ENCODE measurements around the gene C3orf33.
"Not testable (repeated sequence)": the region's sequence is repeated elsewhere in the genome, so short reads cannot be mapped to it uniquely, and the experiment has no call there.

The C3orf33 gene

DNA sequence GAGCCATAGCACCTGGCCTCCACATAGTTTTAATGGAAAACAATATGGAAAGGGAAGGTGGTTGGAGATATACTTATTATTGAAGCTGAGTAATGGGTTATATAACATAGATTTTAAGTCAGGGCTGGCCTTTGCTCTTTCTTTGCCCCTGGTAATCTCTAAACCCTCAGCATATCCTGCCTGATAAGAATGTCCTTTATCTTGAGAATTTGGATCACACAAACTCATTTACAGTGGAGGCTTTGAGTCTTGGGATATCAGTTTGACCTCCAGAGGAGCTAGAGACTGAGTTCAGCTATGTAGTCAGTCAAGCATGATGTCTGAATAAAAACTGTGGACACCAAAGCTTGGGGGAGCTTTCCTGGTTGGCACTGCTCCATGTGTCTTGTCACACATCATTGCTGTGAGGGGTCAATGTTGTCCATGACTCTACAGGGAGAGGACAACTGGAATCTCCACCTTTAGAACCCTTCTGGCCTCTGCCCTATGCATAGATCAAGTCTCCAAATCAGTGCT, 9.0 kb upstream of the C3orf33 start:
- Histone ChIP-seq H3K9ac (ENCODE audit: low read length) (no peak overlapping the region), H3K27ac (ENCODE audit: low read depth, low read length) (no peak overlapping the region), H3K27me3 (ENCODE audit: control insufficient read depth in 1 of 2, insufficient read depth in 2 of 2, low read length in 2 of 2) (no peaks in the 10 kb centered on the region), H3K4me3 (ENCODE audit: low read depth in 1 of 2, low read length in 2 of 2) (no peak overlapping the region), H3K4me1 (ENCODE audit: insufficient read depth, low read length) (no peaks in the 10 kb centered on the region), H3K9me3 (ENCODE audit: low read length) (no peaks in the 10 kb centered on the region), H3K36me3 (ENCODE audit: insufficient read depth, low read length) (no peaks in the 10 kb centered on the region)

DNA sequence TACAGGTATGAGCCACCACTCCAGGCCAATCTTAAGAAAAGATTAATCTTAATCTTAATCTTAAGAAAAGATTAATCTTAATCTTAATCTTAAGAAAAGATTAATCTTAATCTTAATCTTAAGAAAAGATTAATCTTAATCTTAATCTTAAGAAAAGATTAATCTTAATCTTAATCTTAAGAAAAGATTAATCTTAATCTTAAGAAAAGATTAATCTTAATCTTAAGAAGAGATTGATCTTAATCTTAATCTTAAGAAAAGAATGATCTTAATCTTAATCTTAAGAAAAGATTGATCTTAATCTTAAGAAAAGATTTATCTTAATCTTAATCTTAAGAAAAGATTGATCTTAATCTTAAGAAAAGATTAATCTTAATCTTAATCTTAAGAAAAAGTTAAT, 7.1 kb upstream of the C3orf33 start:
- not testable (repeated sequence) for H3K4me1 ChIP-seq (ENCODE audit: insufficient read depth, low read length); H3K36me3 ChIP-seq (ENCODE audit: insufficient read depth, low read length); H3K4me3 ChIP-seq (ENCODE audit: low read depth in 1 of 2, low read length in 2 of 2); H3K27ac ChIP-seq (ENCODE audit: low read depth, low read length); H3K27me3 ChIP-seq (ENCODE audit: control insufficient read depth in 1 of 2, insufficient read depth in 2 of 2, low read length in 2 of 2); H3K9me3 ChIP-seq (ENCODE audit: low read length); H3K9ac ChIP-seq (ENCODE audit: low read length)

DNA sequence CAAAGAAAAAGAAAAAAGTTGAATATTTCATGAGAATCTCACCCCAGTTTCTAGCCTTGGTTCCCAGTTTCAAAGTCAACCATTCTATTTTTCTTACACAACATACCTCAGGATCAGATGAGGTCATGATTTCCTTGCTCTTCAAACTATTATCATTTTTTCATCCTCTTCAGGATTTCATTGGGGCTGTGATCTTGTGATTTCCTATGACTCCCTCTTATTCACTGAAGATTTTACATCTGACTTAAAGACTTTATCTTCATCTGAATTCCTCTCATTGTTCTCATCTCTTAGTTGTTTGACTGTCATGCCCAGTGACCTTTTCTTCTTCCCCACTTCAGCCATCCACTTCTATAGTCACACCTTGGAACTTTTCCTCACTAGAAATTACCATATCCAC, 3.1 kb upstream of the C3orf33 start:
- no peak overlapping the region for H3K9ac ChIP-seq (ENCODE audit: low read length)
- no peaks in the 10 kb centered on the region for H3K9me3 ChIP-seq (ENCODE audit: low read length)
- H3K4me3 ChIP-seq (ENCODE audit: low read depth in 1 of 2, low read length in 2 of 2), result no peak overlapping the region
- H3K4me1 ChIP-seq (ENCODE audit: insufficient read depth, low read length), result peaks cover 4% of the 10 kb centered on the region
- no peak overlapping the region for H3K27ac ChIP-seq (ENCODE audit: low read depth, low read length)
- no peaks in the 10 kb centered on the region for H3K36me3 ChIP-seq (ENCODE audit: insufficient read depth, low read length)
- no peaks in the 10 kb centered on the region for H3K27me3 ChIP-seq (ENCODE audit: control insufficient read depth in 1 of 2, insufficient read depth in 2 of 2, low read length in 2 of 2)

DNA sequence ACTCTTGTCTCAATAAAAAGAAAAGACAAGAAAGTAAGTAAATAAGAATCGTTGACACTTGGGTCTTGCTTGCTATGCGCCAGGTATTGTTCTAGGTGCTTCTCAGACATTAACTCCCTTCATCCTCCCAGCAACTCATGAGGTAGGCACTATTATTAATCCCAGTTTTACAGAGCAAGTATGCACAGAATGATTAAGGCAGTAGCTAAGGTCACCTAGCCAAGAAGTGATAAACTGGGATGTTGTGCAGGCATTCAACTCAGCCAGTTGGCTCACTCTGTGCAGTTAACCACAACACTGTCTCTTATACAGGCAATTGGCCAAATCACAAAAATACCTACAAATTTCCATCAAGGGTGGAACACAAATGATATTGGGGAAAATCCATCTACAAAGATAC, 1.7 kb upstream of the C3orf33 start:
- Histone ChIP-seq H3K9ac (ENCODE audit: low read length) (no peak overlapping the region), H3K27me3 (ENCODE audit: control insufficient read depth in 1 of 2, insufficient read depth in 2 of 2, low read length in 2 of 2) (no peaks in the 10 kb centered on the region), H3K4me3 (ENCODE audit: low read depth in 1 of 2, low read length in 2 of 2) (no peak overlapping the region), H3K36me3 (ENCODE audit: insufficient read depth, low read length) (no peaks in the 10 kb centered on the region), H3K9me3 (ENCODE audit: low read length) (no peaks in the 10 kb centered on the region), H3K4me1 (ENCODE audit: insufficient read depth, low read length) (peaks cover 4% of the 10 kb centered on the region), H3K27ac (ENCODE audit: low read depth, low read length) (no peak overlapping the region)

DNA sequence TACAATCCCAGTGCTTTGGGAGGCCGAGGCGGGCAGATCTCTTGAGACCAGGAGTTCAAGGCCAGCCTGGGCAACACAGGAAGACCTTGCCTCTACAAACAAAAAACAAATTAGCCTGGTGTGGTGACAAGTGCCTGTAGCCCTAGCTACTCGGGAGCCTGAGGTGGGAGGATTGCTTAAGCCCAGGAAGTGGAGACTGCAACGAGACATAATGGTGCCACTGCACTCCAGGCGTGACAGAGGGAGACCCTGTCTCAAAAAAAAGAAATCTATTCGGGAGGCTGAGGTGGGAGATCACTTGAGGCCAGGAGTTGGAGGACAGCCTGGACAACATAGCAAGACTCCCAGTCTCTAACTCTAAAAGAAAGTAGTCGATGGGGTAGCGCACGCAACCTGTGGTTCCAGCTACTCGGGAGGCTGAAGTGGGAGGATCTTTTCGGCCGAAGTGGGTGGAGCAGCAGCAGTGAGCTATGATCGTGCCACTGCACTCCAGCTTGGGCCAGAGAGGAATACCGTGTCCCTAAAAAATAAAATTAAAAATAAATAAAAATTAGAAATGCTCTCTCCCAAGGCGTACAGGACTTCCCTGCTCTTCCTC, 775 bp downstream of the C3orf33 start:
- Histone ChIP-seq H3K27ac (ENCODE audit: low read depth, low read length) (no peak overlapping the region), H3K4me1 (ENCODE audit: insufficient read depth, low read length) (peaks cover 4% of the 10 kb centered on the region), H3K9me3 (ENCODE audit: low read length) (no peaks in the 10 kb centered on the region)

DNA sequence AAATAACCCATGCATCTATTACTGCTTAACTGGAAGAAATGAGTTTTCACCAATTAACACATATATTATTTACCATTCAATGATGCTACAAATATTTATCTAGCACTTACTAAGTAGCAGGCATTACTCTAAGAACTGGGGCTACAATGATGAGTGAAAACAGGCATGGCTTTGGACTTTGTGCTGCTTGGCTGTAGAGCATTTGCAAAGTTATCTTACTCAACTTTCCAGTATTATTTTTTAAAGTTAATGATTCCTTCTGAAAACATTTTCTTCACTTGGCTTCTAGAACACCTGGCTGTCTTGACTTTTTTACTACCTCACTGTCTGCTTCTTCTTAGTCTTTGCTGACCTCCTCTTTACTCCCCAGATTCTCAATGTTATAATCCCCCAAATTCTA, 1.8 kb downstream of the C3orf33 start:
- Histone ChIP-seq H3K27me3 (ENCODE audit: control insufficient read depth in 1 of 2, insufficient read depth in 2 of 2, low read length in 2 of 2) (no peaks in the 10 kb centered on the region), H3K27ac (ENCODE audit: low read depth, low read length) (no peak overlapping the region)

More for the DNA sequence above, 775 bp downstream of the C3orf33 start:
- Histone ChIP-seq H3K9ac (ENCODE audit: low read length) (no peak overlapping the region), H3K4me3 (ENCODE audit: low read depth in 1 of 2, low read length in 2 of 2) (peak overlapping the region; percentile 53 to 74), H3K27me3 (ENCODE audit: control insufficient read depth in 1 of 2, insufficient read depth in 2 of 2, low read length in 2 of 2) (no peaks in the 10 kb centered on the region), H3K36me3 (ENCODE audit: insufficient read depth, low read length) (no peaks in the 10 kb centered on the region)

DNA sequence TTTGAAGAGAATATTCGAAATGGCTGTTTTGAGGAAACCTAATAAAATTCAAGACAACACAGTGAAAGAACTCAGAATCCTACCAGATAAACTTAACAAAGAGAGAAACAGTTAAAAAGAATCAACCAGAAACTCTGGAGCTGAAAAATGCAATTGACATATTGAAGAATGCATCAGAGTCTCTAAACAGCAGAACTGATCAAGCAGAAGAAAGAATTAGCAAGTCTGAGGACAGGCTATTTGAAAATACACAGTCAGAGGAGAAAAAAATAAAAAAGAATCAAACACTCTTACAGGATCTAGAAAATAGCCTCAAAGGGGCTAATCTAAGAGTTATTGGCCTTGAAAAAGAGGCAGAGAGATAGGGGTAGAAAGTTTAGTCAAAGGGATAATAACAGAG, 13.5 kb downstream of the C3orf33 start:
- no peaks in the 10 kb centered on the region for H3K9me3 ChIP-seq (ENCODE audit: low read length)
- H3K4me3 ChIP-seq (ENCODE audit: low read depth in 1 of 2, low read length in 2 of 2), result no peak overlapping the region
- H3K27ac ChIP-seq (ENCODE audit: low read depth, low read length), result no peak overlapping the region

More for the DNA sequence above, 1.8 kb downstream of the C3orf33 start:
- Histone ChIP-seq H3K9me3 (ENCODE audit: low read length) (no peaks in the 10 kb centered on the region), H3K4me3 (ENCODE audit: low read depth in 1 of 2, low read length in 2 of 2) (no peak overlapping the region), H3K9ac (ENCODE audit: low read length) (no peak overlapping the region), H3K36me3 (ENCODE audit: insufficient read depth, low read length) (no peaks in the 10 kb centered on the region), H3K4me1 (ENCODE audit: insufficient read depth, low read length) (peaks cover 4% of the 10 kb centered on the region)

DNA sequence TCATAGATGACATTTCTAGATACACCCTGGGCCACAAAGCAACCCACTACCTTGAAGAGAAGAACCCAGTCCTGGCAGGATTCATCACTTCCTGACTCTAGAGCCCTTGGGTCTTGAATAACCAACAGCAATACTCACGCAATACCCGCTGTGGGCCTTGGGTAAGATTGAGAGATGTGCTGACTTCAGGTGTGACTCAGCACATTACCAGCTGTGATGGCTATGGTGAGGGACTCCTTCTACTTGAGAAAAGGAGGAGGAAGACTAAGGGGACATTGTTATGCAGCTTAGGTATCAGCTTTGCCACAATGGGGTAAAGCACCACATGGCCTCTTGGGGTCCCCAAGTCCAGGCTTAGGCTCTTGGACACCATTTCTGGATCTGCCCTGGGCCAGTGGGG, 14.9 kb downstream of the C3orf33 start:
- Histone ChIP-seq H3K9ac (ENCODE audit: low read length) (no peak overlapping the region), H3K36me3 (ENCODE audit: insufficient read depth, low read length) (peaks cover 8% of the 10 kb centered on the region), H3K9me3 (ENCODE audit: low read length) (no peaks in the 10 kb centered on the region), H3K27ac (ENCODE audit: low read depth, low read length) (no peak overlapping the region), H3K4me3 (ENCODE audit: low read depth in 1 of 2, low read length in 2 of 2) (no peak overlapping the region), H3K4me1 (ENCODE audit: insufficient read depth, low read length) (no peaks in the 10 kb centered on the region), H3K27me3 (ENCODE audit: control insufficient read depth in 1 of 2, insufficient read depth in 2 of 2, low read length in 2 of 2) (no peaks in the 10 kb centered on the region)

More for the DNA sequence above, 13.5 kb downstream of the C3orf33 start:
- Histone ChIP-seq H3K27me3 (ENCODE audit: control insufficient read depth in 1 of 2, insufficient read depth in 2 of 2, low read length in 2 of 2) (no peaks in the 10 kb centered on the region), H3K9ac (ENCODE audit: low read length) (no peak overlapping the region), H3K4me1 (ENCODE audit: insufficient read depth, low read length) (no peaks in the 10 kb centered on the region), H3K36me3 (ENCODE audit: insufficient read depth, low read length) (peaks cover 8% of the 10 kb centered on the region)

DNA sequence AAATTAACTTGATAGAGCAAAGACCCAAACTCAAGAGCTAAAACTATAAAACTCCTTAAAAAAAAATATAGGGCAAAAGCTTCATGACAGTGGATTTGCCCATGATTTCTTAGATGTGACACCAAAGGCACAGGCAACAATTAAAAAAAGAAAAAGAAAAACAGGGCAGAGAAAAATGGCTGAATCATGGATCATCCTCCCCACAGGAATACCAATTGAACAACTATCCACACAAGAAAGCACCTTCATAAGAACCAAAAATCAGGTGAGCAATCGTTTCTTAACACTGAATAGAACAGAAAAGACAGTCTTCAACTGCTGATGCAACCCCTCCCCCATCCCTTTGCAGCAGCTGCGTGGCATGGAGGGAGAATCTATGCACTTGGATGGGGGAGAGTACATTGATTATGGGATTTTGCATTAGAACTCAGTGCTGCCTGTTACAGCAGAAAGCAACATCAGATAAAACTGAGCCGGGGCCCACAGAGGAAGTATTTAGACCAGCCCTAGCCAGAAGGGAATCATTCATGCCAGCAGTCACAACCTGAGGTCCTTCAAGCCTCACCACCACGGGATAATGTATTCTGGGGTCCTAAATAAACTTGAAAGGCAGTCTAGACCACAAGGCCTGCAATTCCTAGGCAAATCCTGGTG, 15.7 kb downstream of the C3orf33 start:
- Histone ChIP-seq H3K27me3 (ENCODE audit: control insufficient read depth in 1 of 2, insufficient read depth in 2 of 2, low read length in 2 of 2) (no peaks in the 10 kb centered on the region), H3K9me3 (ENCODE audit: low read length) (no peaks in the 10 kb centered on the region), H3K36me3 (ENCODE audit: insufficient read depth, low read length) (peaks cover 8% of the 10 kb centered on the region), H3K4me3 (ENCODE audit: low read depth in 1 of 2, low read length in 2 of 2) (no peak overlapping the region), H3K27ac (ENCODE audit: low read depth, low read length) (no peak overlapping the region), H3K4me1 (ENCODE audit: insufficient read depth, low read length) (no peaks in the 10 kb centered on the region), H3K9ac (ENCODE audit: low read length) (no peak overlapping the region)

DNA sequence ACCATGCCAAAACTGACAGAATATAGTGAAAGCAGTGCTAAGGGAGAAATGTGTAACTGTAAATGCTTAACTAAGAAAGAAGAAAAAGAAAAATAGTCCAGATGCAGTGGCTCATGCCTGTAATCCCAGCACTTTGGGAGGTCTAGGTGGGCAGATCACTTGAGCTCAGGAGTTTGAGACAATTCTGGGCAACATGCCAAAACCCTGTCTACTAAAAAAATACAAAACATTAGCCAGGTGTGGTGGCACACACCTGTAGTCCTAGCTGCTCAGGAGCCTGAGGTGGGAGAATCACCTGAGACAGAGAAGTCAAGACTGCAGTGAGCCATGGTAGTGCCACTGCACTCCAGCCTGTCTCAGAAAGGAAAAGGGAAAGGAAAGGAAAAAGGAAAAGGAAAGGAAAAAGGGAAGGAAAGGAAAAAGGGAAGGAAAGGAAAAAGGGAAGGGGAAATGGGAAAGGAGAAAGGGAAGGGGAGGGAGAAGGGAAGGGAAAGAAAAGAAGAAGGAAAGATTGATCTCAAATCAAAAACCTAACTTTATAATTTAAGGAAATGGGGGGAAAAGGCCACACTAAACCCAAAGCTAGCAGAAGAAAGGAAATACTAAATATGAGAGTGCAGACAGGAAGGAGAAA, 20.3 kb downstream of the C3orf33 start:
- Histone ChIP-seq H3K4me3 (ENCODE audit: low read depth in 1 of 2, low read length in 2 of 2) (no peak overlapping the region), H3K27ac (ENCODE audit: low read depth, low read length) (no peak overlapping the region), H3K9ac (ENCODE audit: low read length) (no peak overlapping the region), H3K4me1 (ENCODE audit: insufficient read depth, low read length) (no peaks in the 10 kb centered on the region), H3K9me3 (ENCODE audit: low read length) (no peaks in the 10 kb centered on the region), H3K27me3 (ENCODE audit: control insufficient read depth in 1 of 2, insufficient read depth in 2 of 2, low read length in 2 of 2) (no peaks in the 10 kb centered on the region), H3K36me3 (ENCODE audit: insufficient read depth, low read length) (no peaks in the 10 kb centered on the region)

DNA sequence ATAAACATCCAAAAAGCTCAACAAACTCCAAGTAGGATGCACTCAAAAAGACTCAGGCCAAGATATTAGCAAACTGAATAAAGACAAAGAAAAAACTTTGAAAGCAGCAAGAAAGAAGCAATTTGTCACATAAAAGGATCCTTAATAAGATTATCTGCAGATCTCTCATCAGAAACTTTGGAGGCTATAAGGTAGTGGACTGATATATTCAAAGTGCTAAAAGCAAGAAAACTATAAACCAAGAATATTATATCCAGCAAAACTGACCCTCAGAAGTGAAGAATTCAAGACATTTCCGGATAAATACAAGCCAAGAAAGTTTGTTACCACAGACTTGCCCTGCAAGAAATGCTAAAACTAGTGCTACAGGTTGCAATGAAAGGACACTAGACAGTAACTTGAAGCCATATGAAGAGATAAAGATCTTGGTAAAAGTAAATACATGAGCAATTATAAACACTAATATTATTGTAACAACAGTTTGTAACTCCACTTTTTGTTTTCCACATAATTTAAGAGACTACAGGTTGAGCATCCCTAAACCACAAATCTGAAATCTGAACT, 23.6 kb downstream of the C3orf33 start:
- Histone ChIP-seq H3K27ac (ENCODE audit: low read depth, low read length) (no peak overlapping the region), H3K4me3 (ENCODE audit: low read depth in 1 of 2, low read length in 2 of 2) (no peak overlapping the region), H3K4me1 (ENCODE audit: insufficient read depth, low read length) (no peaks in the 10 kb centered on the region), H3K9ac (ENCODE audit: low read length) (no peak overlapping the region), H3K36me3 (ENCODE audit: insufficient read depth, low read length) (no peaks in the 10 kb centered on the region), H3K9me3 (ENCODE audit: low read length) (no peaks in the 10 kb centered on the region), H3K27me3 (ENCODE audit: control insufficient read depth in 1 of 2, insufficient read depth in 2 of 2, low read length in 2 of 2) (no peaks in the 10 kb centered on the region)
